GM19468 (cell line): ENCODE data around the gene PRPF31.
"Not testable (repeated sequence)": the region's sequence is repeated elsewhere in the genome, so short reads cannot be mapped to it uniquely, and the experiment has no call there.

Source experiments
- ATAC-seq: cut with Tn5 transposase; IDR thresholded peaks from one replicate; pipeline ENCODE4 v1.9.1; 2021; ENCODE audit warnings: mild to moderate bottlenecking, moderate library complexity, moderate number of reproducible peaks; ENCODE audit not compliant: unreplicated experiment; ENCODE audit errors: extremely low read depth

Gene PRPF31

DNA sequence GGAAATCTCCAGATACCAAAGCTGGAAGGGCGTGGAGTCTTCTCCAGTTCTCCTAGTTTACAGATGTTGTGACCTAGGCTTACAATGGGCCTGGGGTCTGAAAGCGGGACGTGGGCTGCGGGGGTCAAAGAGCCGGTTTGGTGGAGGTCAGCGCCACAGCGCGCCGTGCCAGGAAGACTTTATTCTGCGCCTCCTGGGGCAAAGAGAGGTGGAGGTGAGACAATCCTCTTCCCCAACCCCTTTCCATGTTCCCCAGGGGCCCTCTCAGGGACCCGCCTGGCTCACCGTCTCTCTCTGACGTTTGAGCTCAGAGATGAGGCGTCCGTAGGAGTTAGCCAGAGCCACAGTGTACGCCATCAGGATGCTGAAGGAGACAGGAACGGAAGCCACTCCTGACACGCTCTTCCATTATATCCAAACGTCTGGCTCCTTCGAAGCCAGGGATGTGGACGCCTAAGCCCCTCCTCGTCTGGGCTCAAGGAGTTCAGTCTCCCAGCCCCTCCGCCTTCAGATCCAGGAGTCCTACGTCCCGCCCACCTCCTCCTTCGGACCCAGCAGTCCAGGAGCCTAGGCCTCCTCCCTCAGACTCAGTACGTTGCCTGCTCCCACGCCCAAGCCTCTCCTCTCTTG is 44.7 kb downstream of the PRPF31 start:
- ATAC-seq: no peak

DNA sequence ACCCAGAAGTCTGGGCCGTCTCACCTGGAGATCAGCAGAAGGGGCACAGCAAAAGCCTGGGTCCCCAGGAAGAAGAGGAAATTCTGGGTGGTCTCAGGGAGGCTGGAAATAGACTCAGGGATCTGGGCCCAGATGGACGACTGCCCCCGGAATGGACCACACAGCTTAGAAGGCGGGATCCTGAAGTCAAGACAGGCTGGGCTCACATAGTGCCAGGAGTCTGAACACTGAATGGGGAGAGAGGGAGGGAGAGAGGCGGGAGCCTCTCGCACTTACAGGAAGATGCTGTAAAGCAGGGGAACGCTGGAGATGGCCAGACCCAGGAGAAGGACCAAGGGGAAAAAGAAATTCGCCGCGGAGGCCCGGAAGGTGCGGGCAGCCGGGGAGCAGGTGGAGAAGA is 45.3 kb downstream of the PRPF31 start:
- ATAC-seq: no peak

DNA sequence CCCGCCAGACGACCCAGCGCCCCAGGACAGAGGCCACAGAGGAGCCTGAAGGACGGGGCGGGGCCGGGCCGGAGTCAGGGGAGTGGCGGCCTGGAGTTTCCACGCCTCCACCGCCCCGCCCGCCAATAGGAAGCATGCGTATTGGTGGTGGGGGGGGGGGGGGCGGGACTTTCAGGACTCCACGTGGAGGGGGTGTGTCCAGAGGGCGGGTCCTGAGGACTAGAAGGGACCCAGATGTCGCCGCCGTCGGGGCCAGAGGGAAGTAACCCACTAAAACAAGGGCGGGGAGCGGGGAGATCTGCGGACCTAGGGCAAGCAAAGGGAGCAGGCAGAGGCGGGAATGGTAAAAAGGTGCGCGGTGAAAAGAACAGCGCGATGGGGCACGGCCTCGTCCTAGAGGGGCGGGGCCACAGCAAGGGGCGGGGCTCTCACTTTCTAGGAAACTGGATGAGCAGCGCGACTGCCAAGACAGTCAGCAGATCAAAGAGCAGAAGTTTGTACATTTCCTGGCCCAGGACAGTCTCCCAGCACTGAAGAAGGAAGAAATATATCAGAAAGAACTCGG is 46.8 kb downstream of the PRPF31 start:
- ATAC-seq: no peak

DNA sequence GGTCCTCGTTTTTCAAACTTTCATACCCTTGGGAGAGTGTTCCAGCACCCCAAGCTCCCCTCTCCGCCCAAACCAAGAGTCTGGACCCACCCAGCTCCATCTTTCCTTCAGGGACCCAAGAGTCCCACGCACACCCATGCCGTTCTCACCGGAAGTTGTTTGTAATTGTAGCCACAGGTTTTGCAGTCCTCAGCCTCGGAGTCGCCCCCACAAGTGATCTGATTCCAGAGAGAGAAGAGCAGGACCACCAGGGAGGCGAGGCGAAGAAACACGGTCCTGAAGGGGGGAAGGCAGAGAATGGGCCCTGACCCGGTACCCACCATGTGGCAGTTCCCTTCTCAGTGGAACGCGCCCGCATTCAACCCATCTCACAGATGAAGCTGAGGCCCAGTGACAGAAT is 47.3 kb downstream of the PRPF31 start:
- ATAC-seq: no peak

DNA sequence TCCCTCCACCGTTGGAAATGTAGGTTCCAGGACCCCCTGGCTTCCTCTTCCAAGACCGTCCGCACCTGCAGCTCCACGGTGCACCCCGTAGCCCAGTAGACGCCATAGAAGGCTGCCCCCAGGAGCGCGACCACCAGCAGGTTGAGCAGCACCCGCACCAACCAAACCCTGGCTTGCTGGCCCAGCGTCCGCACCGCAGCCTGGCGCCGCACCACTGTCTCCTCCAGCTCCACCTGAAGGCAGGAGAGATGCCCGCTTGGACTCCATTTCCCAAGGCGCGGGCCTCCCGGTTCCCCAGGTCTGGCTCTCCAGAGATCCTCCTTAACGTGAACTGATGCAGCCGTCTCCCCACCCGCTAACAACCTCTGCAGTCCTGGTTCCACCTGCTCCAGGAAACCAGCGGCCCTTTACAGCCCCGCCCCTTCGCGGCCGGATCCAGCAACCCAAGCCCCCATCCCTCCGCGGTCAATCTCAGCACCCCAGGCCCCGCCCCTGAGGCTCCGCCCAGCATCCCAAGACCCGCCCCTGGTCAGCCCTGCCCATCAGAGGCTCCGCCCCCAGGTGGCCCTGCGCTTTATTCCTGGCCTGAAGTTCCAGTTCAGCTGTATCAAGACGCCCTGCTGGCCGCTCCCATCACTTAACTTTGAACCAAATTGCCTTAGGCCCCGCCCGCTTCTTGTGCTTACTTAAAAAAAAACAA is 49.0 kb downstream of the PRPF31 start:
- ATAC-seq: no peak

DNA sequence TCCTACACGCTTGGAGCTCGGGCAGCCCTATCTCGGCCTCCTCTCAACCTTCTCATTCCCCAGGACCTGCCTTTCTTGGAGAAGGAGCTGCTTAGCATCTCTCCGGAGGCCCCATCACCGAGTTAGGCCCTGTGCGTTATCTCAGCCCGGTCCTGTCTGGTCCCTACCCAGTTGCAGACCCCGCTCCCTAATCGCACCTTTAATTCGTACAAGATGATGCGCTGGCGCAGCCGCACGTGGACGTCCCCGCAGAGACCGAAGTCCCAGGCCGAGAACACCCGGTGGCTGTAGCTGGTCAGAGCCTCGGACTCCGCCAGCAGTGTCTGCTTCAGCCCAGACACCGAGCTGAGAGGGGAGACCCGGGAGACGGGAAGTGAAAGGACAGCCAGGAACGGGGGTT is 49.7 kb downstream of the PRPF31 start:
- no peak for ATAC-seq

DNA sequence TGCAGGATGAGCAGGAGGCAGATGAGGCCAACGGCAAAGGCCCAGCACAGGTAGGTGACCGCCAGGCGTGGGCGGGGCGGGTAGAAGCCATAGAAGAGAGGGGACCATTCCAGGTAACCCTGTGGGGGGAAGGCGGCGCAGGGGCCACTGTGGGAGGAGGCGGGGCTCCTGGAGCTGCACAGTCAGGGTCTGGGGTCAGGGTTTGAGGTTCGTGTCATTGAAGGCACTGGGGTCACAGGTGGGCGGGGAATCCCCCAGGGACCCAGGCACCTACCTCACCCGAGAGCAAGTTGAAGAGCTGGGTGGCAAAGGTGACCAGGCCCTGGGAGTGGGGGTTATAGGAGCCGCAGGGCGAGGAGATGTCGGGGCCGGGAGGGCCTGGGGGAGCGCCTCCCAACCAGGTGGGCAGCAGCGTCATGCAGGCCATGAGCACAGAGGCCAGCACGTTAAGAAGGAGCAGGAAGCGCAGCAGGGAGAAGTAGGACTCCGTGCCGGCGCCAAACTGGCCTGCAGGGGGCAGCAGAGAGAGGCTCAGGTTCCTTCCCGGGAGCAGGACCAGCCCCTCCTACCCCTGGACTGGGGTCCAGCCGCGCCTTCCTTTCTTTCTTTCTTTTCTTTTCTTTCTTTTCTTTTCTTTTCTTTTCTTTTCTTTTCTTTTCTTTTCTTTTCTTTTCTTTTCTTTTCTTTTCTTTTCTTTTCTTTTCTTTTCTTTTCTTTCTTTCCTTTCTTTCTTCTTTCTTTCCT is 52.8 kb downstream of the PRPF31 start:
- no peak for ATAC-seq

DNA sequence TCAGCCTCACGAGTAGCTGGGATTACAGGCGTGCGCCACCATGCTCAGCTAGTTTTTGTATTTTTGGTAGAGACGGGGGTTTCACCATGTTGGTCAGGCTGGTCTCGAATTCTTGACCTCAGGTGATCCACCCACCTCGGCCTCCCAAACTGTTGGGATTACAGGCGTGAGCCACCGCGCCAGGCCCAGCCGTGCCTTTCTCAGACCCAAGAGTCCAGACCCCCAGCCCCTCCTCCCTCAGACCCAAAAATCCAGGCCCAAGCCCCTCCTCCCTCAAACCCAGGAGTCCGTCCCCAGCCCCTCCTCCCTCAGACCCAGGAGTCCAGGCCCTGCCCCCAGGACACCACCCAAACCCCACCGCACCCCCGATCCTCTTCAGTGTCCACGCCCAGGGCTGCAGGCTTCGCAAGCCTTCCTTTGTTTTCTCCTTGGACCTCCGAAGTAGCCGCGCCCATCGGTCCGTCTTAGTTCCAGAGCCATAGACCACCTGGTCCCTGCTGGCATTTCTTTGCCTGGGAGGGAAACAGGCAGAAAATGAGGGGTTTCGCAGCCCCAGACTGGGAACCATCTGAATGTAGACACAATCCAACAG is 53.7 kb downstream of the PRPF31 start:
- no peak for ATAC-seq

DNA sequence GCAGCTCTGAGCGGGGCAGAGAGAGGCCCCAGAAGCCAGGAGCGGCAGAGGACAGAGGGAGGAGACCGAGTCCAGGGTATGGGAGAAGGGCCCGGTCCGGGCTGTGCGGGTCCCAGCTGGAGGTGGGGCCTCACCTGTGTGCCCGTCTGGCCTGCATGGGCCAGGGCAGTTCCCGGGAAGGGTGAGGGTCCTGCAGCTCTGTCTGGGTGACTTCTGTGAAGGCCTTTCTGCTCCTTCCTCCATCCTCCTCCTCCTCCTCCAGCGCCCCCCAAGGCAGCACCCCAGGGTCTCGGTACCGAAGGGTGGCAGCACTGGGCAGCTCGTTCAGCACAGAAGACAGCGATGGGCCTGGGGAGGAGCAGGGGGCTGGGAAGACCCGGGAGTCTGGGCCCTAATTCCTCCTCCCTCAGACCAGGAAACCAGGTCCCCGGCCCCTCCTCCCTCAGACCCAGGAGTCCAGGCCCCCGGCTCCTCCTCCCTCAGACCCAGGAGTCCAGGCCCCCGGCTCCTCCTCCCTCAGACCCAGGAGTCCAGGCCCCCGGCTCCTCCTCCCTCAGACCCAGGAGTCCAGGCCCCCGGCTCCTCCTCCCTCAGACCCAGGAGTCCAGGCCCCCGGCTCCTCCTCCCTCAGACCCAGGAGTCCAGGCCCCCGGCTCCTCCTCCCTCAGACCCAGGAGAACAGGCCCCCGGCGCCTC is 56.3 kb downstream of the PRPF31 start:
- not testable (repeated sequence) for ATAC-seq

DNA sequence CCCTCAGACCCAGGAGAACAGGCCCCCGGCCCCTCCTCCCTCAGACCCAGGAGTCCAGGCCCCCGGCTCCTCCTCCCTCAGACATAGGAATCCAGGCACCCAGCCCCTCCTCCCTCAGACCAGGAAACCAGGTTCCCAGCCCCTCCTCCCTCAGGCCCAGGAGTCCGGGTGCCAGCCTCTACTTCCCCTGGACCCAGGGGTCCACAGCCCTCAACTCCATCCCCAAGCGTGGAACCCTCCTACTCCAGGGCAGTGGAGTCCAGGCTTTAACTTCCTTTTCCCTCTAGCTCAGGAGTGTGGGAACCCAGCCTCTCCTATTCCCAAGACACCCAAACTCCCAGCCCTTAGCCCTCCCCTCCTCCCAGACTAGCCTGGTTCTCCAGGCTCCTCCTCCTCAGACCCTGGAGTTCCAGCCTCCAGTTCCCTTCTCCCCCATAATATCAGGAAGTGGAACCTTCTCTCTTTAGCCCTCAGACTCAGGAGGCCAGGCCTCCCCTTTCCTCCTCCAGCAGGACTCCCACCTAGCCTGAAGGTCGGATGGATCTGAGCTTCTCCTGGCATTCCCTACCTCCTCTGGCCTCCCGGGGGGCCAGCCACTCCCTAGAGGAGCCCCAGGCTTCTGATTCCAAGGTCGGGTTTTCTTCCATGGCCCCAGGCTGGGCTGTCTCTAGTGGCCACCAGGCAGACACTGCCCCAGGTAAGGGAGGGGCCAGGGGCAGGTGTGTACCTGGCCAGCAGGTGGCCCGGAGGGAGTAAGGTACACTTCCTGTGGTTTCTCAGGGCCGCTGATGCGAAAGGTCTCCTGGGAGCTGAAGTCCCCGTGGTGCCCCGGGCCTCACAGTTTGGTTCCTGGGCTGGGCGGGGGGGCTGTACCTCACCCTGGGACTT is 57.2 kb downstream of the PRPF31 start, which contains the start of gene TMC4:
Gene TMC4, minus strand, starts transcription at position 690 of the 888 bp plus-strand sequence. Its CDS starts 43 bp downstream, at position 647.
- no peak for ATAC-seq

DNA sequence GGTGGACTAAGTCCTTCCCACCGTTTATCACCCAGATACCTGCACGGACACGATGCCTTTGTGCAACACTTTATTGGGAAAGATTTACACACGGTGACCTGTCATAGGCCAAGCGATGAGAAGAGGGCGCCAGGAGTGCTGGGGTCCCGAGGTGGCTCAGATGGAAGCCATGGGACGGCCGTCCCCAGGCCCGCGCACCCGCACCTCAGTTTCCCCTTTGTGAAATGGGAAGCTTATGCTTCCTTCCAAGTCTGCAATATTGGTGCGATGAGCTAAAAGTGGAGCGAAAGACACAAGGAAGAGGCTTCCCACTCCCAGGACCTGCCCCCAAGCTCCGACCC is 57.8 kb downstream of the PRPF31 start:
- no peak for ATAC-seq

DNA sequence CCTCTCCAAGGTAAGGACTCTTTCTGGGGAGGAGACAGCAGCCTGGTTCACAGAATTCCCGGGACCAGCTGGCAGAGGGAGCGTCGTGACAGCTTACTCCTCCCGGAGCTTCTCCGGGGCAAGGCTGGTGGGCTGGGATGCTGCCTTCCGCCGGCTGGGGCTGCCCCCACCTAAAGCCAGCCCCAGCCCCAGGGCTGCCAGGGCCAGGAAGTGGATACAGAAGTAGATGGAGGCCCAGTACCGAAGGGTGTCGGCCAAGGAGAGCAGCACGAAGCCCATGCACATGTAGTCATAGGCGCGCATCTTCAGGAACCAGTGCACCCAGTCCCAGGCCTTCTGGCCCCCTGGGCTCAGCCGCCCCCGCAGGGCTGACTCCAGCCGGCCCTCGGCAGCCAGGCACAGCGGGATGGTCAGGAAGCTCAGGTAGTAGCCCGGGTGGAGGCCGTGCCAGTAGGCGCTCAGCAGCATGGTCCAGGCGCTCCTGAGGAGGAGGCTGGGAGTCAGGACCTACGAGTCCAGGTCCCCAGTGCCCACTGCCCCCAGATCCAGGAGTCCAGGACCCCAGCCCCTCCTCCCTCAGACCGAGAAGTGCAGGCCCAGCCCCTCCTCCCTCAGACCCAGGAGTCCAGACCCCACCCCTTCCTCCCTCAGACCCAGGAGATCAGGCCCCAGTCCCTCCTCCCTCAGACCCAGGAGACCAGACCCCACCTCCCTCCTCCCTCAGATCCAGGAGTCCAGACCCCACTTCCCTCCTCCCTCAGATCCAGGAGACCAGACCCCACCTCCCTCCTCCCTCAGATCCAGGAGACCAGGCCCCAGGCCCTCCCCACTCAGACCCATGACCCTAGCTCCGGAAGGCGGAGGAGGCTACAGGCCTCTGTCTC is 58.6 kb downstream of the PRPF31 start:
- no peak for ATAC-seq

DNA sequence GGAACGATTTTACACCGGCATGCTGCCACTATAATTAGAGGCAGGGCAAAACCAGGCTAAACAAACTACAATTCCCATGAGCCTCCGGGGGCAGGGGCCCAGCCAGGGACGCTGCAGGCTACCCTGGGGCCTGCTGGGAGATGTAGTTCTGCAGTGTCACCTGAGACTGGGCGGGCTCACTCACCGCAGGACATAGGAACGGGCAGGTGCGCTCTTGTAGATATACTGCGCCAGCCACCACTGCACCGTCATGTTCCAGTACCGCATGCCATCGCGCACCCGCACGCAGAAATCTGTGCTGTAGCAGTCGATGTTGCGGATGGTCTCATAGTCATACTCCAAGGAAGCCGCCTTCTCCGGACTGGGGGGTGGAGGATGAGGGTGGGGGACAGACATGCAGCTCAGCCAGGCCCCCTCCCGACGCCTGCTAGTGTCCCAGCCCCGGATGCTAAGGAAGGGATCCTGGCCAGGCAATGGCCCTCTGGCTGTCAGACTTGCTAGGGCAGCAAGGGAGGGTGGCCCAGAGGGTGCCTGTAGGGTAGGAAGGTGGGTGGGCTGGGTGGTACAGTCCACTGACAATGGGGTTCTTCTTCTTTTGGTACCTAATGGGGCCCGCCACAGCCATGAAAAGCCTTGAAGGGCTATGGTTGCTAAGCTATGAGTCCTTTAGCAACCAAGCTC is 63.2 kb downstream of the PRPF31 start:
- no peak for ATAC-seq

DNA sequence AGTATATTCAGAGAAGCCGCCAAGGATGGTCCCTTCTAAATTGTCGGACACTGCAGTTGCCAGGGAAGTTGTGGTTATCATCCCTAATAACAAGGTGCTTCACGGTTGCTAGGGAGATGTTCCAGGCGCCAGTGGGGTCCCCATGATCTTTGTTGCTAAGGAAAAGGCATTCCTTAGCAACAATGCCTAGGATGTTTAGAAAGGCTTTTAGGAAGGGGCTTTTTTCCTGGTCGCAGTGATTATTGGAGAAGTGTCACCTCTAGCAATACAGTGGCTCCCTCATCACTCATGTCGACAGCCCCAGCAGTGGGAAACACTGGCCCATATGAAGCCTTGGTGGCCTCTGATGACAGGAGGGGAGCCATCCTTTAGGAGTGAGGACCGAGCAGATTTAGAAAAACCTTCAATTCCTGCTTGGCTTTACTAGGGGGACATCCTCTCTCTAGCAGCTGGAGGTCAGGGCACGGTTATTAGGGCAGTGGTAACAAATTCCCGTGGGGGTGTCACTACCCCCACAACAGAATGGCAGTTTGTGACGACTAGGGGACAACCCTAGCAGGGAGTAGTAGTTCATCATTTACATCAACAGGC is 63.8 kb downstream of the PRPF31 start:
- ATAC-seq: no peak

DNA sequence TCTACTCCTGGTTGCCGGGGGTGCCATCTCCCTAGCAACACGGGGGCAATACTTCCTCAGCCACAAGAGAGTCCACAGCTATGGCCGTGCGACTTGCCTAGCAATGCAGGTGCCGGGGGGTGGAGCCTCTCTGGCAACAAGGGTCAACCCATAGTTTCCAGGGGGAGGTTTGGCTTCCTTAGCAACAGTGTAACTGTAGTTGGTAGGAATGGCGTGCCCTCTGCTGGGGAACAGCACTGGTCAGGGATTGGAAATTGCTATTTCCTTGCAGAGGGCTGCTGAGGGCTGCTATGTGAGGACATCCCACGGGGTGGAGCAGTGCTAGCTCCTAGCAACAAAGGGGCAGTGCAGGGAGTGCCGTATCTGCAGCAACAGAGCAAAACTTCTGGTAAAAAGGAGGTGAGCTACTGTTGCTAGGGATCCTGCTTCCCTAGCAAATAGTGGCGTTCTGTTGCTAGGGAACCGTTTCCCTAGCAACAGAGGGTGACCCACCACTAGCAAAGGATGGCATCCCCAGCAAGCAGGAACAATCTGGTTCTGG is 64.4 kb downstream of the PRPF31 start:
- ATAC-seq: no peak

DNA sequence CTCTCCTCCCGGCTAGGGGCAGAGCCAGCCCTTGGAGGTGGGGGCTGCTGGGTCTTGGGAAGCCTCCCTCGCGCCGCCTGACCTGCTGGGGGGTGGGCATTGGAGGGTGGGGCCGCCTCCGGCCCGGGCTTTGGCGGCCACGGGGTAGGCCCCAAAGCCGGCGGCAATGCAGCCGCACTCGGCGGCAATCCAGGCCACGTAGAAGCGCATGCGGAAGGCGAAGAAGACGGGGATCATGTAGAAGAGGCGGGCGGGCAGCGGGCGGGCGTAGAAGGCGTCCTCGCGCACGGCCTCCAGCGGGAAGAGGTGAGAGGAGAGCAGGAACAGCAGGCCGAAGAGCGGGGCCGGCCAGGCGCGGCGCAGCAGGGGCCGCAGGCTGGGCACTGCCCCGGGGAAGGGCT is 65.1 kb downstream of the PRPF31 start:
- ATAC-seq: no peak
